AG08395 (cell line): ENCODE data around the gene CTXN2.

Source experiments
- DNase-seq: peaks from one replicate; pipeline ENCODE4 v3.0.0; 2012; ENCODE audit warnings: mixed read lengths, low spot score

Gene CTXN2

DNA sequence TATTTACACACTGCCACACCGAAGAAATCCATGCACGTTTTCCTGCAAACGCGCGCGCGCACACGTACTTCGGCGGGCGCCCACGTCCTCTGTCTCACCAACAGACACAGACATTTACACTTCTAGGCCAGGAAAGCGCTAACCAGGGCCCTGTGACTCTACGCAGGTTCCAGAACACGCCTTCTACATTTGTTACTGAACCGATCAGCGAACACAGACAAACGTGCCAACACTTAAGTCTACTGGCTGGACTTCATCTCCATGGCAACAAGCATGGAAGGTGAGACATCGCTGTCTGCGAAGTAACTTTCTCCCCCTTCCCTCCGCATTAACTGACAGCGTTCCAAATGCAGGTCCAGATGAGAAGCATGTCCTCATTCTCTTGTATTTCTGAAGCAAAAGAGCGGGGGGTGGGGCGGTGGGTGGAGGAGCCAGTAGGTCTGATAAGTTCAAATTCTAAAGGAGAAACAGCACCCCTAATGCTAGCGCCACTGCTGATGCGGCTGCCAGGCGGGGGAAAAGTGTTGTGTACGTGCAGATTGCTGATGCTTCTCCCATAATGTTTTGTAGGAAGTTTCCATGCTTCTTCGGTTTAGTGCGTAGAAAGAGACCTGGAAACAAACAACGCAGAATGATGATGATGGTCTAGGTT lies at the start of gene CTXN2:
CTXN2 (plus strand) TSS at position 92 of the 652 bp plus-strand sequence. CDS start 9,636 bp downstream, outside the sequence.
- DNase-seq = no peak

DNA sequence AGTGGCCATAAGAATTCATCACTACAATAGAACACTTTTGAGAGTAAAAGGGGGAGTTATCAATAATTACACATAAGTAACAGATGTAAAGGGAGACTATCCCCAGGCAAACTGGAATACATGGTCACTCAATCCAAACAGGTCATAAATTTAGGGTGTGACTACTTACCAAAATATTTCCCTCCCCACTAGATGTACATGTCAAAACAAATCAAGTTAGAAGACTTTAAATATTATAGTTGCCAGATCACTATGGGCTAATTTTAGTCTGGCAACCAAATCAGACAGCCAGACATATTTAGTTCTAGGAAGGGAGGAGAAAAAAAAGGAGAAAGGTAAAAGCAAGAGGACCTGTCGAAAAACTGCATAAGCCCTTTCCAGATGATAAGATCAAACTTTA lies 47.6 kb upstream of the CTXN2 start:
- DNase-seq = no peak

DNA sequence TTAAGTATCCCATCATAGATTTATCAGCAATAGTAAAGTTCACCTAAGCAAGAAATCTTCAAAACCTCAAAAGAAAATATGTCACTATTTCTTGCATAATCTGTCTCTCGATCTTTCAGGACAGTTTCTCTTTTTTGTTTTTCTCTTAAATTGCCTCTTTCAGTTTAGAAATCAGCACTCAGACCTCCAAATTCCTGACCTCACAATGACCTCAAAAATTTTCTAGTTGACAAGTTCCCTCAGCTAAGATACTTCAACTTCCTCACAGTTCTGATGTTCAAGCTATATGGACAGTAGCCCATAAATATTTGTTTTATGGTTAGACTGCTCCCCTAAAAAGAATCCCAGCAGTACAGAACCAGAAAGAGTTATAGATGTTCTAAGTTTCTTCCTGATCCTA lies 46.6 kb upstream of the CTXN2 start:
- DNase-seq = no peak

DNA sequence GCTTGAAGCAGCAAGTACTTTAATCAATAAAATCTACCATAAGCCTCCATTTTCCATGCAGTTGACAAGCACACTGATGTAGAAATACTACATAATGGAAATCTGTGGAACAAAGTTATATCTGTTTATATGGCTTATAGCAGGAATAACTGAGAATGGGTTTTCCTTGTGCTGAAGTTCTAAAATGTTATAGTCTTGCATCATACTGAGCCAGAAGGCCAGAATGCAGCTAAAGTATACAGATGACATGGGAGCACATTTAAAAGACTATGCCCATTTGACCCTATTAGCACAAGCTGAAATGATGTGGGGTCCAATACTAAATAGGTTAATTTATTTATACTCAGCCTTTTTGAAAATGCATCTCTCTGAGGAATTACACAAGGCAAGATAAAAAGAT lies 45.5 kb upstream of the CTXN2 start:
- DNase-seq = no peak

DNA sequence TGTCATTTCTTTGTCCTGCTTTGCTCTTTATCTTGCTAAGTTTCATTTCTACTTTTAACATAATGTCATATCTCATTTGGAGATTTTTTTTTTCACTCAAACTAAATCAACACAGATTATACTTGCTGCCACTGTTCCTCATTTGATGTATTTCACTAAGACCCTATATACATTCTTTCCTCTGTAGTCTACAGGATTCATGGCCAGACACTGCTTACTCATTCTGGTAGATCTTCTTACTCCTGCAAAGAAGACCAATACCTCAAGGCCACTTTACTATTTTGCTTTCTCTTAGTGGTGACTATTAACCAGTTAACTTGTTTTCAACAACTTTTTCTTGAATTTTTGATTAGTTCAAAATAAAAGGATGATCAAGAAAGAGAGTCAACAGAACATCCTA lies 44.1 kb upstream of the CTXN2 start:
- DNase-seq = no peak

DNA sequence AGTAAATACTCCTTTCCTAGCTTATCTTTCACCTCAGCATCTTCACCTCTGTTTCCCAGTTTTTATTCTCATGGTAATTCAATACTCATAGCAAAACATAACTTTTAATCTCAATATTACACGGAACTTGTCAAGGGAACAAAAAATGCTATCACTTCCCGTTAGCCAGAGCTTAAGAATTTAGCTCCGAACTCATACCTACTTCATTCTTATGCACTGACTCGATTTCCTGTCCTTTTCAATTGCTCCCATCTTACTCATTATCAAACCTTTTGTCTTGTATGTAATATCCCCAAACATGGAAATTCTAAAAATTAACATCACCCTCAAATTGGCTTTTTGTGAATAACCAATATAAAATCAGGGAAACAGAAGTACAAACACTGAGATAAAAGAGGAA lies 41.6 kb upstream of the CTXN2 start:
- DNase-seq = no peak

DNA sequence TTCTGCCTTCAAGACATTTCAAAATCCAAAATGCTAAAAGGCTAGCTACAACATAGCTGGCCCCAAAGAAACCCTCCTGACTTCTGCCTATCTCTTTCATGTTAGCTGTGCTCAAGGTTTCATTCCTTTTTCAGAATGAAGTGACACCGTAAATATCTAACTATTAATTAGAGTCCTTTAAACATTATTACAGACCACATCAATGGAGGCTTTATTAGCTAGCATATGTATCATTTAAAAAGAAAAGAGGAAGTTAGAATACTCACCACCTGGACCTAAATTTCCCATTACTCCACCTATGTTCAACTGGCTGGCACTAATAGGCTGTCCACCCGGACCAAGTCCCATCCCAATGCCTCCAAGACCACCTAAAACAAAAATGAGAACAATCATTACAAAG lies 37.9 kb upstream of the CTXN2 start:
- DNase-seq = no peak

DNA sequence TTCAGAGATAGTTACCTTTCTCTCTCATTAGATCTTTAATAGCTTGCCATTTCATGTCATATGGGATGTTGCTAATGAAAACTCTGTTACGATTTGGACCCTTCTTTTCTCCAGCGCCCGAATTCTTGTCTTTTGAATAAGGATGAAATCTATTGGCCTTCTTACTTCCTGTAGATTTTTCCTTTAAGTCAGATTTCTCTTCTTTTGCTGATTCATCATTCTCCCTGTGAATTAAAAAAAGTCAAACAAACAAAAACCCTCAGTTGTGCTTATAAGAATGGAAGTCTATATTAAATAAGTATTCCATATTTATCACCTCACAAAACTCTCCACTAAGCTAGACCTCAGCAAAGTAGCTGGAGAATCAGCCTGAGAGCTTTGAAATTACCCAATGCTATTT lies 22.8 kb upstream of the CTXN2 start:
- no peak for DNase-seq

DNA sequence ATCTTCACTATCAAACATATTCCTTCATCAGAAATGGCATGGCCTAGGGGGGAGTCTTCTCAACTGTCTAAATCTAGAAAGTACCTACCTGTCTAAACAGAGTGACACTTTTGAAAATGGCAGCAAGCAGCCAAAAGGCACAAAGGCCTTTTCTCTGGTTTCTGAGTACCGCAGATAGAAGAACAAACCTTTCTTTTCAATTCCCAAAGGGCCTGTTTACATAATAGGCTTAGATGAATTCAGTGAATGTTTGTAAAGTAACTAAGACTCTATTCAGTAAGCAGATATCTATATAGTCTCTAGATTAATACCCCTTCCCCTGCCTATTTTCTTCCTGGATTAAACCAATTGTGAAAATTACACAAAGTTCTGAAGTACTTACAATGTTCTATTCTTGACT lies 20.5 kb upstream of the CTXN2 start:
- no peak for DNase-seq

DNA sequence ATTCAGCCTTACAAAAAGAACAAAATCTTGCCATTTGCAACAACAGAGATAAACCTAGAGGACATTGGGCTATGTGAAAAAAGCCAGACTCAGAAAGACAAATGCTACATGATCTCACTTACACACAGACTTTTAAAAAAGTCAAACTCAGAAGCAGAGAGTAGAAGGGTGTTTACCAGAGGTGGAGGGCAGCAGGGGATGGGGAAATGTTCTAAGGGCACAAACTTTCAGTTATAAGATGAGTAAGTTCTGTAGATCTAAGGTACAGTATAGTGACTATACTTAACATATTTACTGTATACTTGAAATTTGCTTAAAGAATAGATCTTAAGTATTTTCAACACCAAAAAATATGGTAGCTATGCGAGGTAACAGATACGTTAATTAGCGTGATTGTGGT lies 16.3 kb upstream of the CTXN2 start:
- DNase-seq = no peak

DNA sequence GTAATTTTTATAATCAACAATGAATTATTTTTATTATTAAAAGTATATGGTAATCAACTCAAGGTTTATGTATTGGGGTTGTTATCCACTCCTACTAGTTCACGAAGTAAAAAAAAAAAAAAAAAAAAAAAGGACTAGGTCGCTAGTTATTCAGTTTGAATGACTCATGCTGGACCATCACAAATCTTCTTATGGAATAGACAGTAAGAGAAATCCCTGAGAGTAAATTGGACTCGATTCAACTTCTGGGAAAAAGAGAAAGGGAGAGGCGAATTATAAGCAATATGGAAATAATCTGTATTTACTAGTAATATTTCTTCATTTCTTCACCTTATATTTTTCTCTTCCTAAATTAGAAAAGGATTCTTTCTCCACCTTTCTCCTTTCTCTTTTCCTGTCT lies 15.4 kb upstream of the CTXN2 start:
- DNase-seq = no peak

DNA sequence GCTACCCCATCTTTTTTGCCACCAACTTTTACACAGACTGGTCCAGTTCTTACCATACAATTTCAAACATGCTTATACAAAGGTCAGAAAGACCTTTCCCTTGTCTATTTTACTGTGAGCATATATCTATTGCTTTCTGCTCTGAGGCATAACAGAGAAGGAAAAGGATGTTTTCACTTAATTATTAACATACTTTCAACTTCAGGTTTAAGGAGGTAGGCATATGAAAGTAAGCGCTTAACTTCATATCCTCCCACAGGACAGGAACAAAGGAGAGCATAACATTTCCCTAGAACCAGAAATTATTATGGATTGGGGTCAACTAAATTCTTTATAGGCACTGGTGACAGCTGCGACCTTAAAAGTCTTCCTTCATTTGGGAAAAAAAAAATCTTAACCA lies 14.5 kb upstream of the CTXN2 start:
- DNase-seq = no peak

DNA sequence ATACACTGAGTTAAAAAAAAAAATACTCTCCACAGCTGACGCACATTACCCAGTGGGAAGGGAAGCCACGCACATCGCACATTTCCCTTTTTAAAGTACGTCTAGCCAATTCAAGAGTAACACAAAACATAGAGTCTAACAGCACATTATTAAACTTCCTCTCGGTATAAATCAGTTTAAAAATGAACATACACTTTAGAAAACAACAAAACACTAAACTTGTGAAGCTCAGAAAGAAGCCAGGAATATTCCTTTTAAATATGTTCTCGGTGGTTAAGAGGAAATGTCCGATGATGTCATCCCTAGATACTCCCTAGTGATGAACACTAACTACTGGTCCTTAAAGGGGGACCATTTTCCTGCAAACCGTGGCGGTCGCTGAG lies 14.1 kb upstream of the CTXN2 start:
- peak; percentile 40 for DNase-seq

DNA sequence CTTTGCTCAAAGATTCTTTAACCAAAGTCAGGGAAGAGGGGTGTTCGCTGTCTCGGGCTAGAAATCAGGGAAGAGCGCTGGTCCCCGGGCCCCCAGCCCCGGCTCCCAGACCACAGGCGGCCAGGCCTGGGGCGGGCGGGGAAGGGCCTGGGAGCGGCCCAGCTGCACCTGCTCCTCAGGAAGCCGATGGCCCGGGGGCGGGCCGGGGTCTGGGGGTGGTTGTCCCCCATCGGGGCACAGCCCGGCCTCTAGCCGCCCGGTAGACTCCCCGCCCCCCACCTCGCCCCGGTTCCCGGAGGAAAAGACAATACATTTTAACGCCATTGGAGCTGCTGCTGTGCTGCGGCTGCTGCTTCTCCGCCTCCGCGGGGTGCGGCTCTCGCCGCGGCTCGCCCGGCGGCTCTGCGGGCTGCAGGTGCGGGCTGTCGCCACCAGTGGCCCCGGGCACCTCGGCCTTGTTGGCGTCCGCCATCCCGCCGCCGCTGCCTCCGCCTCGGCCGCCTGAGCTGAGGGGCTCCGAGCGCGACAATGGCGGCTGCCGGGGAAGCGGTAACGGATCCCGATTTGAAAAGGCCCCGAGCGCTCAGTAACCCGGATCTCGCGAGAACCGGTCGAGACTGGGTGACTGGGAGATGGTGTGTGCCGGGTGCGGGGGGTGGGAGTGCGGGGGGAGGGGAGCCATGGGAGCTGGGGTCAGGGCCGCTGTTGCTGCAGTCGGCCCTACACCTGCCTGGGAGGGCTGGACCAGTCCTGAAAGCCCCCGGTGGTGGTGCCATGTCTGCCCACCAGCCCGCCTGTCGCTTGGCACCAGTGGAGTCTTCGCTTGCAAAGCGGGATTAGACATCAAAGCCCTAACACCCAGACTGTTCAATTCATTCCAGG lies 13.5 kb upstream of the CTXN2 start, which contains the start of gene MYEF2:
MYEF2 (minus strand) TSS at position 530 of the 882 bp plus-strand sequence; CDS start at position 472, 58 bp downstream.
- DNase-seq = peak; percentile 44

DNA sequence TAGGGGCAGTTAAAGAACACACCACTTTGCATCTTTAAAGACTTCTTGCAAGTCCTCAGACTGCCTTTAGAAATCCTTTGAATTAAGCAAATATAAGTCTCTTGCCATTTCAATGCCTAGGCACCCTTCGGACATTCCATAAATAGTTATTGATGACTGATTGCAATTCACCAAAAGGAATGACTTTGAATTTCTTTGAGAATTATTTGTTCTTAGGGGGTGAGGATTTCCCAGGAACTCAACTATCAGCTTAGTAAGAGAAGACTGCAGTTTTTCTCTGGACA lies 12.9 kb upstream of the CTXN2 start:
- DNase-seq = no peak

DNA sequence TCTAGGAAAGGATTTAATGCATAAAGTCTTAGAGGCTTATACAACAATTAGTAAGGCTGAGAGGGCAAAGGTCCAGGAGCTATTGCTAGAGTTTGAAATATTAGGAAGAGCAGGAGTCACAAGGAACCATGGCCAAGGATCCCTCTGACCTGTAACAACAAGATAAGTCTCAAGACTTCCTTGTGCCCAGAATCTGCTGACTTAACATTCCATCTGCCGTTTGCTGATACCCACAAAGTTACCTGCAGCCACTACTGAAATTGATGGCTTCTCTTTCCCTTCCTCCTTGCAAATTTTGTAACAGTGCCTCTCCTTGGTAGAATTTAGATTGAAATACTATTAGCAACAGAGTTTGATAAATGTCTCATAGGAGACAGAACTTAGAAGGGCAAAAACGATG lies 8.7 kb upstream of the CTXN2 start:
- no peak for DNase-seq

DNA sequence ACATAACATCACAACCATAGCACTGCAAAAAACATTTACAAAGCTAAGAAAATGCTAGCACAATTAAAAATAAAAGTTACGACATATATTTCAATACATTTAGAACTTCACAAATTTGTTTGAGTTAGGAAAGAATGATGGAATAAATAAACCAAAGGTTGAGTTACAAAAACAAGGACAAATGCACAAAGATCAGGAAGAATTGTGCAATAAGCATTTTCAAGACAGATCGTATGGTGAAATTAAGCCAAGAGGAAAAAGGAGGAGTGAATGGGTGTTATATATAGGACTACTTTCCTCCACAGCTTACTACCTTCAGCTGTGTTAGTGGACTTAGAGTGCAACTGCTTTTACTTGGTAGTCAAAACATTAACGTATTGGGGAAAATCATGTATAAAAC lies 5.9 kb upstream of the CTXN2 start:
- DNase-seq = no peak

DNA sequence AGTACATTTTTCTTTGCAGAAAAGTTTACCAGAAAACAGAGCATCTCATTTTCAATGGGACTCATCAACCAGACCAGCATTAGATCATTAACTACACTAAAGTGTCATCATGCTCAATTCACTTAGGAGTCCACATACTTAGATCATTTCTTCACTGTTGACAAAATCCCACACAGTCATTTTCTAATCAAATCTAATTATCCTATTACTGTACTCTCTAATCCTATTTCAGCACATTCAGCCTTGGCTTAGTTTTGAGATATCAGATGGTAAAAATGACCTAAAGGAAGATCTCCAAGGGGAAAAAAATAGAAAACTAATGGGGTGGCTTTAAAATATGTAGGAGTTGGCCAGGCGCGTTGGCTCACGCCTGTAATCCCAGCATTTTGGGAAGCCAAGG lies 5.2 kb upstream of the CTXN2 start:
- DNase-seq = no peak

DNA sequence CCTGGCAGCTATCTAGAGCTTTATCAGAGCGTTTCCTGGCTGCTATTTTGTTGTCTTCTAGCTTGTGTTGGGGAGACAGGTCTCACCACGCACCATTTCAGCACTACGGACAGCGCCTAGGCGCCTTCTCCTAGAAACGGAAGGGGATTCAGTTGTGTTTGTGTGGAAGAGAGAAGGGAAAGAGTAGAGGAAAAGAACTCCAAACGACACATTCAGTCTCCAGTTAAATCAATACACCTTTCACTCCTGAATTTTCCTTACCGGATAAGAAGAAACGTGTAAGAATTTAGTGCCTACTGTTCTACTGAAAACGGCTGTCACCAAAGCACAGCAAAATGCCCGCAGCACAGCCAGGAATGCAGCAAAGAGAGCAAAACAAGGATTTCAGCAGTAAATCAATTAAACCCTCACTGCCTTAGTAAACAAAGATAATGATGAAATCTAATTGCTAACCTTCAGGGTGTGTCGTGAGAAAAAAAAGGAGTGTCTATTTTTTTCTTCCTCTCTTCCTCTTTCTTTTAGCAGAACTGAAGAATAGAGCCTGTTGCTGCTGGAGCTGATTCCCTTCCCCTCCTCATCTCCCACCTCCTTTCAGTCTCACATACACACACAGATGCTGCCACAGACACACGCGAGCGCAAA lies 412 bp upstream of the CTXN2 start:
- DNase-seq = peak; percentile 64

DNA sequence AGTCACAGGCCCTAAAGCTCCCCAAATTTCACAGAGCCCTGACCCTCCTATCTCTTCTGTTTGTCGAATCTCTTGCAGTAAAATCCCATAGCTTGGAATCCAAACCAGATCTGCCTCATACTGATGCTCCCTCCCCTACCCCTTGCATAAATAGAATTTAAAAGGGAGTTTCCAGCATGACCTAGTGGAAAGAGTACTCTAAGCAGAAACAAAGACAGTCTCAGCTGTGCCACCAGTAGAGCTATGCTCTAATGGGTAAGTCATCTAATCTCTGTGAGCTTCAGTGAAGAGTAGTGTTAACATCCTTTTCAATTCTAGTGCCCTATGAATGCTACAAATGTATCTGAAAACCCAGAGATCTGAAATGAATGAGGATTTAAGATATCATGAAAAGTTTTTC lies 10.6 kb downstream of the CTXN2 start:
- DNase-seq = no peak

DNA sequence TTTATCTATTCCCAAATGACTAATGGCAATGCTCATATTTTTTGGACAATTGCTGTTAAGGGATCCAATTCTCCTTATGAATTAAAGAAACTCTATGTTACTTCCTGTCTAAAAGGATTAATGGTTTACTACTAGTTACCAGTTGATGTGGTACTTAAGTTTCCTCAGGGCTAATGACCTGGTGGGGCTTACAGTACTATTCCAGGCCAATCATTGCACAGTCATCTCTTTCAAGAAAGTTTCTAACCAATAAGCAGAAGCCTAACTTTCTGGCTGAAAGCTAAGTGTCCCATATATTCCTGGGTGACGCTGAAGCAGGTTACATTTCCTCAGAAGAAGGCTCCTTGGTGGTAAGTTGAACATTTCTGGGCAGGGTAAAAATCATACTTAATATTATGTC lies 14.5 kb downstream of the CTXN2 start, which contains the start of gene SLC12A1:
SLC12A1 (plus strand) TSS at position 322 of the 400 bp plus-strand sequence. CDS start 1,418 bp downstream, outside the sequence.
- DNase-seq = no peak

DNA sequence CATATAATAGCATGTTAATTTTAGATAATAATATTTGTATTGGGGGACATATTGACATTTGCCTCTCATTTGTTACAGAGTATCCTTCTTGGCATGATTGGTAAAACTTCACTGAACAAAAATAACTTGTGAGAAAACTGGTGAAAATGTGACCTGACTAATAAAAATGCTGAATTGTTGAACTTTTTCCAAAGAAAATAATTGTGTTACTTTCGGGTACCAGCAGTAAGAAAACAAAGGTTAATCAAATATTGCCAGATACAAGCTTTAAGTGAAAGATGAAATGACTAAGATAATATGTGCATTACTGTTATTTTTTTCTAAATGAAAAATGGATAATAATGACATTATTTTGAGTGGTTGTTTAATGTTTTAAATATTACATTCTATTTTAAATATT lies 29.8 kb downstream of the CTXN2 start:
- DNase-seq = no peak

DNA sequence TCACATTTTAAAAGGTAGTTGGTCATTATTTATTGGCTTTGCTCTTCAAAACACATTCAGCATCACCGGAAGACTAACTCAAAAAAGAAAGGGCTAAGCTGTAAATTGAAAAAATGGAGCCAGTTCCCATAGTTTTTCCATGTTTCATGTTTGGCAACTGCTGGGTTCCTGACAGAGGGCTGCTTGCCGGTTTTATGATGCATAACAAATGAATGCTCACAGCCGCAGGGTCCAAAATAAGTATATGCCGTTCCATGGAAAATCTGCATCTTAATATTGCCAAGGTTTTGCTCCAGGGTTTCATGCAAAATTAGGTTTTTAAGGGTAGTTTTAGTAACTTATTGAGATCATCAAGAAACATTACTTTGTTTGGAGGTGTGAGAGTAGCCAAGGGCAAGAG lies 30.4 kb downstream of the CTXN2 start:
- peak; percentile 27 for DNase-seq
